Bone marrow (tissue), 2 donors: ENCODE measurements around the gene MFRP.
"Not testable (repeated sequence)": the region's sequence is repeated elsewhere in the genome, so short reads cannot be mapped to it uniquely, and the experiment has no call there.

Experiments
- DNase-seq, 2 donors: peaks; one replicate each; lab custom pipeline; 2025; lab: John Stamatoyannopoulos, UW

The MFRP gene

DNA sequence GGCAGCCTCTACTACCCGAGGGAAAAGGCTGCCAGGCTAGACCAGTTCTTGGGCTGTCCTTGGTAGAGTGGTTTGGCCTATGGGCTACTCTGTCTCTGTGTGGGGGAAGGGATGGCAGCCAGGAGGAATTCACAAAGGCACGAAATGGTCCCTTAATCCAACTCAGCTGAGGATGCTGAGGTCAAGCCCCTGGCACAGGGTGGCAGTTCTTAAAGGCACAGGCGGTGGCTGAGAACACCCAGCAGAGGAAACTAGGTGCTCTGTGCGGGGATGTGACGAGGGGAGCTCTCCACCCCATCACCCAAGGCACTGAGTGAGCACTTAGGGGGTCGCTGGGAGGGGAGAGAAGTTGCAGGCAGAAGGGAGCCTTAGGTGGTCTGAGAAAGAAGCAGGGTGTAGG lies at the start of gene MFRP:
Gene MFRP (minus strand): TSS at position 101 of the 400 bp plus-strand sequence. CDS start 192 bp downstream, outside the sequence.
- no peak for DNase-seq

DNA sequence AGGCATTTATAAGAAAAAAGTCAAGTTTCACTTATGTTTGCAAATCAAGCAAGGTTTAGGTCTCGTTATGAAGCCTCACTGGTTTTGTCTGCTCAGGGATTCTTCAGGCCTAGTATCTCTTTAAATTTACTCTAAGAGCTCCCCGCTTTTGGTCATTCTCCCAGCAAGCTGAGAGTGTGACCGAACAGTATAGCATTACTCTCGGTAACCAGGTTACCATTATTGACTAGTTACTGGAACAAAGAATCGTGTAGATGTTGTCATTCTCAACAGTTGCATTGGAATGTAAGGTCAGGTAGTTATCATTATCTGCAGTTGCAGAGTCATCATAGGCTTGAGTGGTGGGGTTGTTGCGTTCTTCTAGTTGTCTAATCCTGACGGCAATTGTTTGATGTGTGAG lies 44.8 kb upstream of the MFRP start:
- no peak for DNase-seq

DNA sequence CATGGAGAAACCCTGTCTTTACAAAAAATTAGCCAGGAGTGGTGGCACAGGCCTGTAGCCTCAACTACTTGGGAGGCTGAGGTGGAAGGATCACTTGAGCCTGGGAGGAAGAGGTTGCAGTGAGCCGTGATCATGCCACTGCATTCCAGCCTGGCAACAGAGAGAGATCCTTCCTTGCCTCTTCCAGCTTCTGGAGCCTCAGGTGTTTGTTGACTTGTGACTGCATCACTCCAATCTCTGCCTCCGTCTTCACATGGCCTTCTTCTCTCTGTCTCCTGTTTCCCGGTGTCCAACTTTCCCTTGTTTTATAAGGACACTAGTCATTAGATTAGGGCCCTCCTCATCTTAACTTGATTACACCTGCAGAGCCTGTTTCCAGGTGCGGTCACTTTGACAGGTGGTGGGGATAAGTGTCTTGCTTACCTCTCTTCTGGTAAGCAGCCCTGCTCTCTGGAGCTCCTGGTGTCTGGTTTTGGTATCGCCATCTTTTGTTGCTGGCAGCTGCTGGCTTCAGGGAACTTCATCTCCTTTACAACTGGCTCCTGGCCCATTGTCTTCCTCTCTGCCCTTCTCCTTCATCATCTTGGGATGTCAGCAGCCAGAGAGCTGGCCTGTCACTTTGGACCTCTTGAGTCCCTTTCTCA lies 43.2 kb upstream of the MFRP start:
- DNase-seq: no peak

DNA sequence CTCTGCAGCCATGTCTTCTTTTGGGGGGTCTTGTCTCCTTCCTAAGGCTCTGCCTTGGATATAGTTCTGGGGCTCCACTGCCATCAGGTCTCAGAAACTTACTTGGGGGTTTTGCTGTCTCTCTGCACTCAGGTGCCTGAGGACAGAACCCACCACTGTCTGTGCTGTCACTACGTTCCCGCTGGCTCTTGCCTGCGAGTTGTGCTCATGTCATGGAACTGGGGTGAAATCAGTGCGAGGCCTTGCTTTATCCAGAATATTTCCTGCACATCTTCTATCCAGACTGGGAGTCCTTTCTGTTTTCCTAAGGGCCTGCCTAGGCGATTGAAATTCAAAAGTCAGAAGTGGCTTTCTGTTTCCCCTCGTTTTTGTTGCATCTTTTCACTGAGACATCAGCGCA lies 41.6 kb upstream of the MFRP start:
- no peak for DNase-seq

DNA sequence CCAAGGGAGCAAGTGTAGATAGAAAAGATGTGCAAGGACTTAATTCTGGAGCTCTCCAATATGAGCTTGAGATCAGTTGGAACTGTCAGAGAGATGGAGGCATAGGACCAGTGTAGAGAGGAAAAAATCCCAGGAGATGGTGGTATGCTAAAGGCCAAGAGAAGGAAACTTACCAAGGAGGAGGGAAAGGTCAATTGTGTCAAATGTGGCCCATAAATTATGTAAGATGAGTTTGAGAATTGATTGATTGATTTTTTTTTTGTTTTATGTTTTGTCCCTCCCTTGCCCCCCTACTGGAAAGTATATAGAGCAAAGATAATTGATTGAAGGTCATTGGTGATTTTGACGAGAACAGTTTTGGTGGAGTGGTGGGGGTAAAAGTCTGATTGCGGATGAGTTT lies 37.8 kb upstream of the MFRP start:
- DNase-seq: no peak

DNA sequence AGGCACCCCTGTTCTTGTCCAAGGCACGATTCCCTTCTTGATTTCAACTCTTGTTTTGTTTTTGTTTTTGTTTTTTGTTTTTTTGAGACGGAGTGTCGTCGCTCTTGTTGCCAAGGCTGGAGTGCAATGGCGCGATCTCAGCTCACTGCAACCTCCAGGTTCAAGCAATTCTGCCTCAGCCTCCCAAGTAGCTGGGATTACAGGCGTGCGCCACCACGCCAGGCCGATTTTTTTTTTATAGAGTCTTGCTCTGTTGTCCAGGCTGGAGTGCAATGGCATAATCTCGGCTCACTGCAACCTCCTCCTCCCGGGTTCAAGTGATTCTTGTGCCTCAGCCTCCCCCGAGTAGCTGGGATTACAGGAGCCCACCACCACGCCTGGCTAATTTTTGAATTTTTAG lies 36.0 kb upstream of the MFRP start:
- DNase-seq: not testable (repeated sequence)

DNA sequence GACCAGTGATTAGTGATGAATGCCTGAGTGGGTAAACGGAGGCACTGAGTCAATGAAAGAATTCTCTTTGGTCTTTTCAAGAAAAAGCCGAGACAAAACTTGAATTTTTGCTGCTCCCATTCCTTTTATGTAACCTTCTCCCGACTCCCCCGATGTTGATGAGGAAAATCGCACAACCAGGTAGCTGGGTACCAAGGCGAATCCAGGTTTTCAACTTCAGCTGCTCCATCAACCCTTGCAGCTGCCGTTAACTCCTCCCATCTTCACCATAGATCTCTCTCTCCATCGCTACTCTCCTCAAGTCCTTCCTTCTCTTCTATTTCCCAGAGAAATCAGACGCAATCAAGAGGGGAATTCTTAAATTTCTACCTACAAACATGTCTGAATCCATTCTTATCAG lies 35.6 kb upstream of the MFRP start:
- no peak for DNase-seq

DNA sequence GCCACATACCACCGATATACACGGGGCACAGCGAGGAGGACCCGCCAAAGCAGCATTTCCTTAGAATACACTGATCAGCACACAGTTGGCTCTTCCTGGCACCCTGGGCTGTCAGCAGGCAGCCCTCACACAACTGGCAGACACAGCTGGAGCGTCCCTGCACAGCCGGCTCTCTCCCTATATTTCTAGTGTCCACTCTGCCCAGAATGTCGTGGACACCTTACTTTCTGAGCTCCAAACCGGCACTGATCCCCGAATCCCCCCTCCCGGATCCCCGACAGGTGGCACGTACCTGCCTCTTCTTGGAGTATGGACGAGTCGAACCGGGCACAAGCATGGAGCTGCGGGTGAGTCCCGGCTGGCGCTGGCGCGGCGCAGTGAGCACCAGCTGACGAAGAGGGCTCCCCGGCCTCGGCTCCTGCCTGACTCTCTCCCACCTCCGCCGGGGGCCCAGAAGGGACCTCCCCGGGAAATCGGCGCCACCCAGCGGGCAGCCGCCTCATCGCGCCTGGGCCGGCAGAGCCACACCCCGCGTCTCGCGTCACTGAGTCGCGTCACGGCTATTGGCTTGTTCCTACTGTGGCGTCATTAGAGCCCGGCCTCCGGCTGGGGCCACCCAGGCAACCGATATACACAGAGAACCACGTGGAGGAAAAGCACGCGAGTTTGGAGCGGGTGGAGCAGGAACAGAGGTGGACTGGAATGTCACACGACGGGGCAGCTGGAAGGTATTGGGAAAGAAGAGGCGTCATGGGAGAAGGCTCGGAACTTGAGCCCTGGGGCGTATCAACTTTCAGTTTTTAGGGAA lies 34.9 kb upstream of the MFRP start, which contains the start of gene USP2:
Gene USP2 (minus strand): TSS at position 510 of the 808 bp plus-strand sequence. CDS start 8,210 bp downstream, outside the sequence.
- DNase-seq: peak; percentile 85 to 90

DNA sequence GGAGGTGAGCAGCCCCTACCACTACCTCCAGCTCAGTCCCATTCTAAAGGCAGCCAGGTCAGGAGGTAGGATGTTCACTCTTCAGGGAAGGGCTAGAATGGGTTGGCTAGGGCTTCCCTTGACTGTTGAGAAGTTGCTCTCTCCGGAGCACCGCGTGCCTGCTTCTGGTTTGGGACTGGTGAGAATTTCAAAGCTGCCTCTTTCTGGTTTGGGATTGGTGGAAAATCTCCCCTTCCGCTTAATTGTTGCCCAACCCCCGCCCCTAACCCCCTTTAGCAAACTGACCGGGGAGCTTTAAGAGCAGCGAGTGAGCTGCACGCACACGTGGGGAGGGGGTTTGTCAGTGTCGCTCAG lies 34.3 kb upstream of the MFRP start:
- DNase-seq: no peak

DNA sequence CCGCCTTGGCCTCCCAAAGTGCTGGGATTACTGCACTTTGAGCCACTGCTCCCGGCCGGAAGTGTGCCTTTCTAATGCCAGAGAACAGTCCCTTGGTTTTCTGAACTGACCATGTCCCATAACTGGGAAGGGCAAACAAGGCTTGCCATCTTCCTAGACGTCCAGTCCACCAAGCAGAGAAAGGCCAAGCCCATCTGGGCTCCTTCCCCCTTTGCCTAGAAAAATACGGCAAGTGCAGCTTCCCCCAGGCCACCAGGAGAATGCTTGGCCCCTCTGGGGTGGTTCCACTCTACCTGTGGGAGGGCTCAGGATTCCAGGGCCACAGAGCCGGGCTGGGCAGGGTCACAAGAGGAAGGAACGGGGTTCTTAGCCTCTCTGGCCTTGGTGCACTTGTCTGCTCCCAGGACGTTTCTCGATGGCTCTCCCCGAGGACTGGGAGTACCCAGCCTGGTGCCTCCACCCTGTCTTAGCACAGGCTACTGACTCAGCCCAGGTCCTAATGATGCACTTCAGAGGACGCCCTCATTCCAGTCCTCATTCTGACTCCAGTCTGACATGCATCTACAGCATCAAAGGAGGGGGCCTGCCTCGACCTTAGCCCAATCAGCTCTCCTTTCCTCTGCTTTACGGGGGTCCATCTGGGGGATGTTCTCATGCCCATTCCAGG lies 33.8 kb upstream of the MFRP start:
- DNase-seq: no peak

DNA sequence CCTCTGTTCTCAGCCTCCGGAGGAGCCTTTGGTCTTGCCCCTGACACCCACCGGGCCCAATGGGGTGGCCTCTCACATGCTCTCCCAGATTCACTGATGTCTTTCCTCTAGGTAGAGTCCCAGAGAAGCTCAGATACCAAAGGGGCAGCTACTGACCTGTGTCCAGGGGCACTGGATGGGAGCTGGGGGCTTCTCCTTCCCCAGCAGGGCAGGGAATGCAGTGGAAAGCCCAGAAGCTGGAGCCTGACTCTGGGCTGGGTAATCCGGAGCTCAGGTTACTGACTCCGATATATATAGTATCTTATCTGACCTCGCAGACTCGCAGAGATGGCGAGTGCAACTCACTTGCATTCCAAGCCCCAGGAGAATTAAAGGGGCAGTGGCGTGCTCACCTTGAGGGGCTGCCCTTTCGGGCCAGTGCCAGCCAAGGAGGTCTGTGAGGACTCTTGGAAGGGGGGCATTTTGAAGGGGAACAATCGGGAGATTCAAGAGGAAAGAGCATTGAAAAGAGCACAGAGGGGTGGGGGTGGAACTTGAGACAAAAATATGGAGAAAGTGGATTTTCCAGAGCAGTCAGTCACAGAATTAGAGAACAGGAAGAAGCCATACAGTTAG lies 32.5 kb upstream of the MFRP start:
- no peak for DNase-seq

DNA sequence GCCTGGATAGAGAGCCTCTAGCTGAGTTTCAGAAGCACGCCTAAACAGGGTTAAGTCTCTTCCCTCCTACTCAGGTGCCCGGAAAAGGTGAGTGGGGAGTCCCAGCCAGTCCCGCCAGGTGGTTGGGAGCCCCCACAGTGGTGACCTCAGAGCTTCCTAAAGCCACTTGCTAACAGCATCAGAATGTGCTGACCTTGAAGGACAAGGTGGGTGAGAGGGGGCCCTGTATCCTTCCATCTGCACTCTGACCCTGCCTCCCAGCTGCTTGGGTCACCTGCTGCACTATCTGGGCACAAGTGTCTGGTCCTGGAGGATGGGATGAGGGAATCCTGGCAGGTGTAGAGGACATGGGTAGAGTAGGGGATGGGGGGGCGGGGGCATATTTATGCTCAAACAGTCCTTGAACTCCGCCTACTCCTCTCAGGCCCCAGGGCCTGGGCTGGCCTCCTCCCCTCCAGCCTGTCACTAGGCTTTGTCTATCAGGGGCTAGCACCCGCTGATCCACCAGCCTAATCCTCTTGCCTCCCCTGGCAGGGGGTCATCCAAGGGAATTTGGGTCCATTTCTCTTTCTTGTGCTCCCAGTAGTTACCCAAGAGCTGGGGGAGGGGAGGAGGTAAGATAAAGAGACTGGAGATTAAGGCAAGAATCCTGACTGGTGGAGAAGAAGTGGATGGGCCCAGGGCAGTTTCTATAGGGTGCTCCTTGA lies 31.6 kb upstream of the MFRP start:
- no peak for DNase-seq

DNA sequence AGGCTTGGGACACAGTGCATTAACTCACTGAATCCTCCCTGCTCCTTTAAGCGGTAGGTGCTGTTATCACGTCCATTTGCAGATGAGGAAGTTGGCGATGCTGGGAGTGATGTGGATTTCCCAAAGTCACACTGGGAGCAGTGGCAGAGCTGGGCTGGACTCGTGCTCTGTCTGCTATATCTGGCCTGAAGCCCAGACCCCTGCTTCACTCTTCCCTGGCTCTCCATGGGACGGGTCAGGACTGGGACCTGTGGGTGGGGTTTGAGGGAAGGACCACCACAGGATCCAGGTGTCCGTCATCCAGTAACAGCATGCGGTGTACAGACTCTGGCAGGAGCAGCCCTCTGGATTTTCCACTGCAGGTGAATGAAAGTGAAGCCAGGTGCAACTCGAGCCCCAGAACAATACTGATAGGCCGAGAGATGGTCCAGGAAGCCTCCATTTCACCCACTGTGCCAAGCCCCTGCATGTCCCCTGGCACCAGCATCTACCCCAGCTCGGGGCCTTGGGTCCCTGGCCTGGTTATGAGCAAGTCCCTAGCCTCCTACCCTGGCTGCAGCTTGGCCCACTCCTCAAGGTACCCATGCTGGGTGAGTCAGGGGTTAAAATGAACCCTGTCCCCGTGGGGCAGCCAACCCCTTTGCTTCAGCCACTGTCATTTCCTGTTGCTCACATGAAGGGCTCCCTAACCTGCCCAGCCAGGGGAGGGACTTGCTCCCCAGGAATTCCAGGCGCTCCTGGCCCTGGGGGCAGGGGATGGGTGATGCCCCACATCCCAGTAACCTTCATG lies 30.8 kb upstream of the MFRP start:
- no peak for DNase-seq

DNA sequence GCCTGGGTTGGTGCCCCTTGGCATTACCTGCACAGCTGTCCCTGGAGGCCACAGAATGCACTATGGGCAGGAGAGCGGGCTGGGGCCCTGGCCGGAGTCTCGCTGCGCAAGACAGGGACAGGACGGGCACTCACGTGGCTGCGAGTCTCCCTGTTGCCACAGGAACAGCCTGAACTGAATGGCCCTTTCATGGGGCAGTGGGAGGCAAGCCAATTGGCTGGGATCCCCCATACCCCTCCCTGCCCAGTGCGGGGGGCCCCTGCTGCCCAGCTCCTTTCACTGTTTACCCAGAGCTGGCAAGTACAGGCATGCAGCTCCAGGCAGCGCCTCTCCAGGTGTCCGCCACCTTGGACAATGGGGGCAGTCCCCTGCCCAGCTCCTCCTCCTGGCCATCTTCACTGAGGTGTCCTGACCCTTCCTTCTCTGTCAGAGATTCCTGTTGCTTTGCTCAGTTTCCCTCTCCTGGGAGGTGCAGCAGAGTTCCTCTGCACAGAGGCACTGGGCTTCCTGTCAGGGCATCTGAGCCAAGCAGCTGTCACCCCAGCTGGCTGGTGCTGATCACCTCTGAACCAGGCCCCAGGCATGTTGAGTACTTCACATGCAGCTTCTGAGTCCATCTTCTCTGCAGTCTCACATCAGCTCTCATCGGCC lies 29.8 kb upstream of the MFRP start:
- no peak for DNase-seq

DNA sequence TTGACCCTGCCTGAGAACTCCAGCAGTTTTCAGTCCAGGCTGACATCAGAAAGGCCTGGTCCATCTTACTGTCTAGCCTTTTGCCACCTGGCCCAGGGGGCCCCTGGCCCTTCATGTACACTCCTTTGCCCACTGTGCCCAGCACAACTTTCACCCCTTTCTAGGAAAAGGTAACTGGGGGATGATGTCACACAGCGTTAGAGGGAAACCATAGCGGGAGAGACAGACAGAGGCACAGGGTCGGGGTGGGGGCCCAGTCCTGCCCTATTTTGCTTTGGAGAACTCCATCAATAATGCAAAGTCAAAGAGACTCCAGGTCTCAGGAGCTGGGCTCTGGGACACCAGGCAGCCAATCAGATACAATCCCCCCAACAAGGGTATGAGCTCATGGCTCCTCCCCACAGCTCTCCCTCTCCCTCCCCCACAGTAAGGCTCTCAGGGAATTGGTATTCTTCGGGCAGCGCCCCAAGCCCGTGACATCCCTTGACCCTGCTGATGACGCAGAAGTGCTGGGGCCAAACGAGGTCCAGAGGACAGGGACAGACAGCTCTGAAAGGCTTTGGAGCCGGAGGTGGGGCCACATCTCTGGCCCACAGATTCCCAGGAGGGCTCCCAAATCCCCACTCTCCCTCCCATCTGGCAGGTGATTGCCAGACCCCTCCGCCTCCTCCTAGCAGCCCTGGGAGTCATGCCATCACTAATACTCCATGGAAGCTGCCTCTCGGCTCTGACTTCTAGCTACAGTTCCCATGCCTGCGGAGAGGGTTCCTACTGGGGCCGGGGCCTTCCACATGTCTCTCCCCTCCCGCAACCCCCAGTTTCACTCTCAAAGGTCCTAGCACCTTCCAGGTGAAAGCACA lies 29.1 kb upstream of the MFRP start:
- DNase-seq: no peak

DNA sequence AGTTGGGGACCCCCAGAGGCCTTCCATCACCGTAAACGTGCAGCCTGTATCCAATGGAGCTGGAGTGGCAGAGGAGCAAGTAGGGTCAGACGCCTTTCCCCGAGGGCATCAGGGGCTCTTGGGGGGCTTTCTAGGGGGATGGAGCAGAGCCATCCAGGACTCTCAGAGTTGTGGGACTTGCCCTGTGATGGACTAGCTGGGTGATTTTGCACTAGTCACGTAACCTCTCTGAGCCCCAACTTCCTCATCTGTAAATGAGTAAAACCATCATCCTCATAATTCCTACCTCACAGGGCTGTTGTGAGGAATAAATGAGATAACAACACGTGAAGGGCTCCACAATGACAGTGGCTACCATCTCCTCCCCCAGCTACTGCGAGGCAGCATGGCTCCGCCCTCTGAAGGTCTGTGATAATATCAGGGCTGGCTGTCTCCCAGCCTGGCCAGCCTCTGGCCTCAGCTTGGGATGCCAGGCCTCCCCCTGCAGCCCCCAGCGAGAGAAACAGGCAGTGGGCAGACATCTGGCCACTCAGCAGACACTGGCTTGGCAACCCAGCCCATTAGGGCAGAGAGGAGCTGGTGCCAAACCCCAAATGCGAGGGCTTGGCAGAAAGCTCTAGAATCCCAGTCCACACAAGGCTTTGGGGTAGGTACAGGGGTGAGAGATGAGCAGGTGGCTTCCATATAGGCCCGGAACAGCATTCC lies 28.3 kb upstream of the MFRP start:
- DNase-seq: no peak

DNA sequence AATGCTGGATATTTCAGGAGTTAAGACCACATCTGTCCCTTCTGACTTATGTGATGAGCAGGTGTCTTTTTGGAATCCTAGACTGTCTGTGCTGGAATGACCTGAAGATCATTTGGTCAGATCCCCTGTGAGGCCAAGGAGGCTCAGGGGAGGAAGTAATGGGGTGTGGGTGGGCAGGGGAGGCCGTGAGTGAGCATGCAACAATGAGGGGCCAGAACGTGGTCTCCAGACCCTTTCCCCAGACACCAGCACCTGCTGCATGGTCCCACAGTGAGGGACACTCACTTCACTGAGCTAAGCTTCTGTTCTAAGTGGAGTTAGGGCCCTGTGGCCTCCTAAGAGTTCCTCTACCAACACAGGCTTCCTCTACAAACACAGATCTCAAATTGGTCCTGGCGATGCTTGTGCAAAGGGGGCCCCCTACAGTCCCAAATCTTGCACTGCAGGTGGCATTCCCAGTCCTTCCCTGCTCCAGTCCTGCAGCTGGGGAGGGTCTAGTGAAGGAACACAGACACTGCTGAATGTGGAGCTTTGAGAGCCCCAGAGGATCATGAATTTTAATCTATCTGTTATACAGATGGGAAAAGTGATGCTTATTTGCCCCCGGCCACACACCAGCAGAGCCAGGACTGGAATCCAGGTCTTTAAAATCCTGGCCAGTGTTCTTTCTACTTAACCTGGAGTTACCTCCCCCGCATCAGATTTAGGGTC lies 27.6 kb upstream of the MFRP start:
- DNase-seq: peak in 1 of 2 donors; percentile 71
